ENCODE measurements around the gene HFE.

Gene HFE

GRCh38 chr6:26071135-26071534, 16.1 kb upstream of the HFE start (continued):
- TF ChIP-seq ZBTB44 (tag by site-specific recombination; IDR thresholded peaks at IDR 0.05) (no peak), CTCF (tag by site-specific recombination; IDR thresholded peaks at IDR 0.05) (no peak), ZNF239 (tag by site-specific recombination; IDR thresholded peaks at IDR 0.05) (no peak), ZNF449 (tag by site-specific recombination; IDR thresholded peaks at IDR 0.05) (no peak), ZNF549 (tag by site-specific recombination; IDR thresholded peaks at IDR 0.05) (peak; percentile 22; the same call in 1 of the 2 replicates), ZNF341 (tag by site-specific recombination; IDR thresholded peaks at IDR 0.05; ENCODE audit: low read depth) (no peak), ZNF544 (tag by site-specific recombination; IDR thresholded peaks at IDR 0.05) (no peak), ZNF26 (tag by site-specific recombination; IDR thresholded peaks at IDR 0.05) (no peak), ZNF645 (tag by site-specific recombination; IDR thresholded peaks at IDR 0.05) (no peak), ZNF433 (tag by site-specific recombination; IDR thresholded peaks at IDR 0.05; ENCODE audit: low read depth) (no peak), ZNF184 (tag by site-specific recombination; IDR thresholded peaks at IDR 0.05) (no peak), PRDM1 (tag by site-specific recombination; IDR thresholded peaks at IDR 0.05) (no peak), ZFP69B (tag by site-specific recombination; IDR thresholded peaks at IDR 0.05) (no peak), SP3 (tag by site-specific recombination; IDR thresholded peaks at IDR 0.05) (no peak), ZNF335 (tag by site-specific recombination; conservative IDR thresholded peaks at IDR 0.05) (no peak), OSR2 (tag by site-specific recombination; IDR thresholded peaks at IDR 0.05) (no peak), KLF1 (tag by site-specific recombination; IDR thresholded peaks at IDR 0.05) (peak; percentile 37; the same call in 1 of the 2 replicates), ZFHX2 (tag by site-specific recombination; conservative IDR thresholded peaks at IDR 0.05) (no peak), ZNF530 (tag by site-specific recombination; IDR thresholded peaks at IDR 0.05; ENCODE audit: low read depth) (no peak), ZNF692 (tag by site-specific recombination; IDR thresholded peaks at IDR 0.05) (no peak), PRDM4 (tag by site-specific recombination; IDR thresholded peaks at IDR 0.05) (no peak)
